ENCODE measurements around the gene AREL1. TPM values are rescaled to one million over a fixed set of nuclear protein-coding genes. Genes with fewer than 3 reads are reported as not detected.

AREL1 gene
- total RNA-seq, 1 experiment from 2014 or later: 34.2 TPM

DNA sequence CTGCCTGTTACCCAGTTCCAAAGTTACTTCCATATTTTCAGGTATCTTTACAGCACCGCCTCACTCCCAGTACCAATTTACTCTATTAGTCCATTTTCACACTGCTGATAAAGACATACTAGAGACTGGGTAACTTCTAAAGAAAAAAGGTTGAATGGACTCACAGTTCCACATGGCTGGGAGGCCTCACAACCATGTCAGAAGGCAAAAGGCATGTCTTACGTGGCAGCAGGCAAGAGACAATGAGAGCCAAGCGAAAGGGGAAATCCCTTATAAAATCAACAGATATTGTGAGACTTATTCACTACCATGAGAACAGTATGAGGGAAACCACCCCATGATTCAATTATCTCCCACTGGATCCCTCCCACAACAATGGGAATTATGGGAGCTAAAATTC is 9.8 kb downstream of the AREL1 start:
- Histone ChIP-seq H3K27me3 (ENCODE audit: insufficient read depth, low read length) (no peaks in the 10 kb centered on the region), H2BK5ac (ENCODE audit: insufficient read length, low read length) (no peak overlapping the region), H2BK15ac (ENCODE audit: low read depth, low read length) (no peak overlapping the region), H3K79me1 (ENCODE audit: insufficient read depth, low read depth, low read length, poor library complexity, severe bottlenecking) (no peaks in the 10 kb centered on the region), H4K91ac (ENCODE audit: insufficient read length, low read depth, low read length) (no peak overlapping the region), H3K4ac (ENCODE audit: low read depth, low read length) (no peak overlapping the region), H2AK5ac (ENCODE audit: insufficient read length, low read length) (no peak overlapping the region), H3K56ac (ENCODE audit: insufficient read length, low read depth, low read length) (no peak overlapping the region), H2BK20ac (ENCODE audit: low read depth, low read length, poor library complexity, severe bottlenecking) (no peak overlapping the region), H3K79me2 (ENCODE audit: insufficient read depth, low read length) (peaks cover 7% of the 10 kb centered on the region; the same call in 1 of the 2 replicates), H4K20me1 (ENCODE audit: control insufficient read depth, insufficient read depth, insufficient read length) (no peaks in the 10 kb centered on the region), H3K9ac (ENCODE audit: extremely low read depth, insufficient read length, low read length) (no peak overlapping the region), H3K23ac (ENCODE audit: insufficient read length, low read depth, low read length) (no peak overlapping the region), H4K8ac (replicated peaks; ENCODE audit: insufficient read length, low read depth, low read length) (no peak overlapping the region), H2BK120ac (ENCODE audit: low read depth, low read length, poor library complexity, severe bottlenecking) (no peak overlapping the region), H2BK12ac (ENCODE audit: insufficient read length, low read depth, low read length) (no peak overlapping the region), H3K14ac (ENCODE audit: insufficient read depth, low read length) (no peak overlapping the region), H3K4me2 (ENCODE audit: insufficient read depth, insufficient read length, low read length) (no peak overlapping the region), H3T11ph (ENCODE audit: low read length) (no peak overlapping the region), H3K9me3 (ENCODE audit: control insufficient read depth, low read depth, low read length) (no peaks in the 10 kb centered on the region), H3K27ac (ENCODE audit: insufficient read length, low read depth, low read length) (no peak overlapping the region), H2AFZ (ENCODE audit: low read length) (no peak overlapping the region), H3K4me1 (ENCODE audit: insufficient read depth, low read length) (no peaks in the 10 kb centered on the region), H3K18ac (ENCODE audit: insufficient read length, low read depth, low read length) (no peak overlapping the region), H3K23me2 (ENCODE audit: insufficient read length, low read depth, low read length, poor library complexity, severe bottlenecking) (no peaks in the 10 kb centered on the region), H4K5ac (ENCODE audit: insufficient read length, low read depth, low read length) (no peak overlapping the region)
- TF ChIP-seq CTCF (conservative IDR thresholded peaks at IDR 0.05): no peak
- Mint-ChIP-seq H3K27ac (no peak overlapping the region), H3K27me3 (ENCODE audit: low read depth) (no peaks in the 10 kb centered on the region), H3K4me3 (no peak overlapping the region), H3K9me3 (peaks cover 16 to 31% of the 10 kb centered on the region in 2 experiments), H3K36me3 (ENCODE audit: insufficient read depth in 1 of 3, low read depth in 3 of 3) (peaks cover 29 to 37% (median 35%) of the 10 kb centered on the region in 3 experiments), H3K4me1 (no peaks in the 10 kb centered on the region)
- DNase-seq: no peak
- WGBS (ENCODE audit: extremely low coverage, insufficient read length, low lambda C conversion rate): no CpG with 5 or more reads among the region's 3 CpGs
